GM23338 (cell line): ENCODE results near the gene KBTBD8. TPM values are rescaled to one million over a fixed set of nuclear protein-coding genes. Genes with fewer than 3 reads are reported as not detected.

Experiments
- ATAC-seq: fragments of 200-7000 bp; cut with Tn5 transposase; 3 replicates; pipeline ENCODE4 v1.9.1; 2020
- DNase-seq: peaks from one replicate; pipeline ENCODE4 v3.0.0-alpha.2; 2015; ENCODE audit warnings: low spot score
- H2AFZ ChIP-seq: fragments of 200-600 bp; sonication (generic); 2 replicates; pipeline ENCODE4 v1.8.0; 2016; ENCODE audit warnings: antibody characterized with exemption, mild to moderate bottlenecking, moderate library complexity
- H3F3A ChIP-seq: fragments of 200-600 bp; sonication (generic); replicated peaks from 2 replicates; pipeline ENCODE4 v1.8.0; 2017; ENCODE audit warnings: antibody characterized with exemption, mixed run types, low read depth
- H3K27ac ChIP-seq: fragments of 200-600 bp; sonication (generic); 2 replicates; pipeline ENCODE4 v1.6.1; 2016; ENCODE audit warnings: low read depth
- H3K27me3 ChIP-seq: fragments of 200-600 bp; sonication (generic); 2 replicates; pipeline ENCODE4 v1.8.0; 2016; ENCODE audit warnings: mild to moderate bottlenecking, mixed run types, moderate library complexity; ENCODE audit not compliant: insufficient read depth
- H3K36me3 ChIP-seq: fragments of 200-600 bp; sonication (generic); 2 replicates; pipeline ENCODE4 v1.8.0; 2016; ENCODE audit warnings: mild to moderate bottlenecking; ENCODE audit not compliant: insufficient read depth
- H3K4me1 ChIP-seq: fragments of 200-600 bp; sonication (generic); 2 replicates; pipeline ENCODE4 v1.8.0; 2016; ENCODE audit warnings: mild to moderate bottlenecking, moderate library complexity; ENCODE audit not compliant: insufficient read depth
- H3K4me2 ChIP-seq: fragments of 200-600 bp; sonication (generic); 2 replicates; pipeline ENCODE4 v1.7.1; 2017; ENCODE audit warnings: mixed run types
- H3K4me3 ChIP-seq: fragments of 200-600 bp; sonication (generic); 2 replicates; pipeline ENCODE4 v1.6.1; 2016; ENCODE audit warnings: mixed run types
- H3K79me2 ChIP-seq: fragments of 200-600 bp; sonication (generic); replicated peaks from 2 replicates; pipeline ENCODE4 v1.8.0; 2017; ENCODE audit warnings: mild to moderate bottlenecking; ENCODE audit not compliant: insufficient read depth
- H3K9me2 ChIP-seq: fragments of 200-600 bp; sonication (generic); 2 replicates; pipeline ENCODE4 v1.8.0; 2017; ENCODE audit not compliant: insufficient read depth
- H4K20me1 ChIP-seq: fragments of 200-600 bp; sonication (generic); replicated peaks from 2 replicates; pipeline ENCODE4 v1.8.0; 2017; ENCODE audit warnings: mild to moderate bottlenecking; ENCODE audit not compliant: insufficient read depth
- H3K27ac Mint-ChIP-seq: 2 replicates; pipeline ENCODE4 v1.8.0; 2020; ENCODE audit warnings: inconsistent platforms, mild to moderate bottlenecking, moderate library complexity, mixed read lengths
- H3K27me3 Mint-ChIP-seq: 3 replicates; pipeline ENCODE4 v1.8.0; 2022; ENCODE audit warnings: low read depth, mild to moderate bottlenecking, moderate library complexity, mixed read lengths, inconsistent platforms; ENCODE audit not compliant: insufficient read depth, poor library complexity
- H3K36me3 Mint-ChIP-seq: 3 replicates; pipeline ENCODE4 v1.8.0; 2021; ENCODE audit warnings: low read depth, mild to moderate bottlenecking, inconsistent platforms, moderate library complexity, mixed read lengths
- H3K4me1 Mint-ChIP-seq: 3 replicates; pipeline ENCODE4 v1.8.0; 2020; ENCODE audit warnings: mild to moderate bottlenecking, inconsistent platforms, mixed read lengths
- H3K4me3 Mint-ChIP-seq: 3 replicates; pipeline ENCODE4 v1.8.0; 2021; ENCODE audit warnings: moderate library complexity, mild to moderate bottlenecking, inconsistent platforms, mixed read lengths
- H3K9me3 Mint-ChIP-seq: 3 replicates; pipeline ENCODE4 v1.8.0; 2020; ENCODE audit warnings: moderate library complexity, mild to moderate bottlenecking, inconsistent platforms, mixed read lengths
- CREB1 ChIP-seq: fragments of 250-450 bp; sonication (Bioruptor Pico); IDR thresholded peaks from 2 replicates; pipeline ENCODE4 v1.5.0; 2020; ENCODE audit warnings: low read depth, mild to moderate bottlenecking, moderate library complexity
- EZH2 ChIP-seq: fragments of 200-600 bp; sonication (generic); IDR thresholded peaks from one replicate; pipeline ENCODE4 v1.8.0; 2017; ENCODE audit warnings: antibody characterized with exemption, mild to moderate bottlenecking, low read depth; ENCODE audit not compliant: unreplicated experiment
- EZH2phosphoT487 ChIP-seq: fragments of 200-600 bp; sonication (generic); IDR thresholded peaks from one replicate; pipeline ENCODE4 v1.8.1; 2018; ENCODE audit warnings: antibody characterized with exemption; ENCODE audit not compliant: unreplicated experiment
- JUNB ChIP-seq: IDR thresholded peaks from one replicate; pipeline ENCODE4 v1.6.1; 2016; ENCODE audit warnings: antibody characterized with exemption; ENCODE audit not compliant: unreplicated experiment
- NANOG ChIP-seq: IDR thresholded peaks from 2 replicates; pipeline ENCODE4 v1.6.1; 2016; ENCODE audit warnings: antibody characterized with exemption, borderline replicate concordance
- POLR2AphosphoS5 ChIP-seq: IDR thresholded peaks from 2 replicates; pipeline ENCODE4 v1.6.1; 2016; ENCODE audit warnings: antibody characterized with exemption, low read depth
- REST ChIP-seq: IDR thresholded peaks from one replicate; pipeline ENCODE4 v1.6.1; 2018; ENCODE audit warnings: antibody characterized with exemption; ENCODE audit not compliant: unreplicated experiment
- STAT1 ChIP-seq: IDR thresholded peaks from one replicate; pipeline ENCODE4 v1.6.1; 2016; ENCODE audit warnings: antibody characterized with exemption; ENCODE audit not compliant: unreplicated experiment
- ZNF114 ChIP-seq: fragments of 250-450 bp; sonication (Bioruptor Pico); IDR thresholded peaks from 2 replicates; pipeline ENCODE4 v1.5.0; 2020; ENCODE audit warnings: mild to moderate bottlenecking, moderate library complexity
- ZNF331 ChIP-seq: fragments of 250-450 bp; sonication (Bioruptor Pico); IDR thresholded peaks from 2 replicates; pipeline ENCODE4 v1.5.0; 2020; ENCODE audit warnings: low read depth, mild to moderate bottlenecking, moderate library complexity
- ZNF462 ChIP-seq: fragments of 250-450 bp; sonication (Bioruptor Pico); IDR thresholded peaks from 2 replicates; pipeline ENCODE4 v1.5.0; 2020; ENCODE audit warnings: mild to moderate bottlenecking, moderate library complexity
- polyA plus RNA-seq: library from polyadenylated mRNA; unstranded; fragments of >200 nt; fragmentation: Nextera tagmentation; extraction: Ambion mirVana; gene quantifications from 2 replicates; pipeline ENCODE4 v1.2.1, GENCODE V29; 2016
- total RNA-seq: library from RNA; depleted of rRNA; stranded (reverse); fragments of >200 nt; shearing (Covaris generic); gene quantifications from 2 replicates; pipeline ENCODE4 v1.2.3, GENCODE V29; 2014
- TF ChIP-seq, protein P1 (sequence below): IDR thresholded peaks from 2 replicates; pipeline ENCODE4 v1.6.1; 2016; ENCODE audit warnings: antibody characterized with exemption
- TF ChIP-seq, protein P2 (sequence below), 2 experiments: fragments of 200-600 bp in 1 of 2; sonication (generic) in 1 of 2; conservative IDR thresholded peaks; 2 replicates each; pipeline versions ENCODE4 v1.5.1 to v1.6.1; 2016 to 2017; ENCODE audit warnings: antibody characterized with exemption in 2 of 2, low read depth in 2 of 2, mild to moderate bottlenecking in 2 of 2, moderate library complexity in 1 of 2

The KBTBD8 gene
- total and polyA plus RNA-seq, 2 experiments from 2014 or later, result 3.5 to 19.9 TPM

DNA sequence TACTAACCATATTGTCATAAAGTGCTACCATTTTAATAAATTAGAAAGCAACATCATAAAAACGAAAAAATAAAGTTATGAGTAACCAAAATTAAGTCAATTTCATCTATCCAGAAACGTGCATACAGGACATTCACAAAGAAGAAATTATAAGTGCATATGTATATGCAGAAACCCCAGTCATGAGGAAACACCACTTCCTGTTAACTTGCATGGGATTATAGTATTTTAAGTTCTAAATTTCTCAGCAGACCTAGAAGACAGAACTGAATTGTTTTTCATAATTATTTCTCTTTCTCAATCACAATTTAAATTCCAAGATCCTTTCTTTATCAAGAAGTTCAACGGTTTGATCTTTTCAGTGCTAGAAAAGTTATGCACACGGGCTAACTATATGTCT lies 1.4 kb upstream of the KBTBD8 start:
- H3K36me3 Mint-ChIP-seq, result no peaks in the 10 kb centered on the region
- no peak for DNase-seq
- no peak overlapping the region for H3K4me3 Mint-ChIP-seq
- no peak for ATAC-seq
- Histone ChIP-seq H3K27me3 (no peaks in the 10 kb centered on the region), H3F3A (no peaks in the 10 kb centered on the region), H3K9me2 (0 out of 2 replicates have a peak, but pooled peaks cover 4% of the 10 kb centered on the region), H2AFZ (no peak overlapping the region), H3K79me2 (peaks cover 23% of the 10 kb centered on the region), H3K27ac (no peak overlapping the region), H4K20me1 (no peaks in the 10 kb centered on the region), H3K4me1 (peaks cover 15% of the 10 kb centered on the region), H3K36me3 (no peaks in the 10 kb centered on the region), H3K4me3 (no peak overlapping the region), H3K4me2 (no peak overlapping the region)
- H3K9me3 Mint-ChIP-seq, result no peaks in the 10 kb centered on the region; the same call in 2 of the 3 replicates
- TF ChIP-seq NANOG (no peak), EZH2phosphoT487 (no peak), EZH2 (no peak), JUNB (no peak), ZNF114 (CRISPR knock-in tag) (no peak), STAT1 (no peak), REST (no peak), POLR2AphosphoS5 (no peak), ZNF462 (CRISPR knock-in tag) (no peak), CREB1 (no peak), ZNF331 (no peak)
- TF ChIP-seq, protein P1, sequence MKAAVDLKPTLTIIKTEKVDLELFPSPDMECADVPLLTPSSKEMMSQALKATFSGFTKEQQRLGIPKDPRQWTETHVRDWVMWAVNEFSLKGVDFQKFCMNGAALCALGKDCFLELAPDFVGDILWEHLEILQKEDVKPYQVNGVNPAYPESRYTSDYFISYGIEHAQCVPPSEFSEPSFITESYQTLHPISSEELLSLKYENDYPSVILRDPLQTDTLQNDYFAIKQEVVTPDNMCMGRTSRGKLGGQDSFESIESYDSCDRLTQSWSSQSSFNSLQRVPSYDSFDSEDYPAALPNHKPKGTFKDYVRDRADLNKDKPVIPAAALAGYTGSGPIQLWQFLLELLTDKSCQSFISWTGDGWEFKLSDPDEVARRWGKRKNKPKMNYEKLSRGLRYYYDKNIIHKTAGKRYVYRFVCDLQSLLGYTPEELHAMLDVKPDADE, result no peak
- TF ChIP-seq, protein P2, sequence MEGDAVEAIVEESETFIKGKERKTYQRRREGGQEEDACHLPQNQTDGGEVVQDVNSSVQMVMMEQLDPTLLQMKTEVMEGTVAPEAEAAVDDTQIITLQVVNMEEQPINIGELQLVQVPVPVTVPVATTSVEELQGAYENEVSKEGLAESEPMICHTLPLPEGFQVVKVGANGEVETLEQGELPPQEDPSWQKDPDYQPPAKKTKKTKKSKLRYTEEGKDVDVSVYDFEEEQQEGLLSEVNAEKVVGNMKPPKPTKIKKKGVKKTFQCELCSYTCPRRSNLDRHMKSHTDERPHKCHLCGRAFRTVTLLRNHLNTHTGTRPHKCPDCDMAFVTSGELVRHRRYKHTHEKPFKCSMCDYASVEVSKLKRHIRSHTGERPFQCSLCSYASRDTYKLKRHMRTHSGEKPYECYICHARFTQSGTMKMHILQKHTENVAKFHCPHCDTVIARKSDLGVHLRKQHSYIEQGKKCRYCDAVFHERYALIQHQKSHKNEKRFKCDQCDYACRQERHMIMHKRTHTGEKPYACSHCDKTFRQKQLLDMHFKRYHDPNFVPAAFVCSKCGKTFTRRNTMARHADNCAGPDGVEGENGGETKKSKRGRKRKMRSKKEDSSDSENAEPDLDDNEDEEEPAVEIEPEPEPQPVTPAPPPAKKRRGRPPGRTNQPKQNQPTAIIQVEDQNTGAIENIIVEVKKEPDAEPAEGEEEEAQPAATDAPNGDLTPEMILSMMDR (conservative IDR thresholded peaks at IDR 0.05; ENCODE audit: low read depth in 2 of 2), result no peak
- H3K27me3 Mint-ChIP-seq, result peaks cover 7% of the 10 kb centered on the region
- no peak overlapping the region for H3K27ac Mint-ChIP-seq
- peaks cover 18% of the 10 kb centered on the region for H3K4me1 Mint-ChIP-seq
